HCT116 (cell line): ENCODE measurements around the gene IL17C. TPM values are rescaled to one million over a fixed set of nuclear protein-coding genes. Genes with fewer than 3 reads are reported as not detected.

ENCODE experiments used
- ATAC-seq: fragments of 200-7000 bp; cut with Tn5 transposase; 2 replicates; pipeline ENCODE4 v1.9.1; 2020; ENCODE audit warnings: mild to moderate bottlenecking, moderate library complexity
- BruUV-seq: library from RNA; stranded (reverse); fragments of 400-500 nt; replicated peaks from 2 replicates; lab custom pipeline; 2021; lab: Mats Ljungman, UMichigan
- CTCF ChIA-PET: fragments of 300-600 bp; sonication (Branson Sonifier 250); formaldehyde crosslinking; loops from one replicate; lab custom pipeline; 2021; ENCODE audit warnings: antibody characterized with exemption; lab: Charles Lee
- POLR2A ChIA-PET: fragments of 300-600, 350-600 bp; sonication (Branson Sonifier 250); formaldehyde crosslinking; loops from one replicate; lab custom pipeline; 2021; ENCODE audit warnings: antibody characterized with exemption; lab: Charles Lee
- RAD21 ChIA-PET, 2 experiments: fragments of 300-600 bp; sonication (Branson Sonifier 250); formaldehyde crosslinking; loops; one replicate each; lab custom pipeline; 2023; ENCODE audit warnings: low total read pairs in 2 of 2; ENCODE audit not compliant: uncharacterized antibody in 2 of 2, unreplicated experiment in 2 of 2, low non-redundant PET in 1 of 2; lab: Charles Lee
- DNase-seq: peaks from one replicate; pipeline ENCODE4 v3.0.0-alpha.2; 2010; ENCODE audit warnings: low read depth, low spot score
- H2AFZ ChIP-seq: fragments of 200-600 bp; shearing (Covaris generic), sonication (generic); 2 replicates; pipeline ENCODE4 v1.6.1; 2017; ENCODE audit warnings: low read depth, mixed run types, mixed read lengths, antibody characterized with exemption, low read length; ENCODE audit not compliant: poor library complexity, severe bottlenecking
- H3K27ac ChIP-seq: 2 replicates; pipeline ENCODE4 v1.5.1; 2012; ENCODE audit warnings: low read depth, low read length
- H3K27me3 ChIP-seq: fragments of 200-600 bp; sonication (generic); 2 replicates; pipeline ENCODE4 v1.6.1; 2016; ENCODE audit warnings: mixed run types, low read length, mixed read lengths; ENCODE audit not compliant: insufficient read depth
- H3K36me3 ChIP-seq, 2 experiments: fragments of 200-500 bp in 1 of 2; fragments of 200-600 bp in 1 of 2; sonication (Bioruptor generic) in 1 of 2; sonication (generic) in 1 of 2; 2 replicates each; pipeline versions ENCODE4 v1.5.1 to v1.6.1; 2014 to 2016; ENCODE audit warnings: low read length in 2 of 2, inconsistent platforms in 1 of 2, mixed read lengths in 1 of 2, mixed run types in 1 of 2; ENCODE audit not compliant: insufficient read depth in 2 of 2, control insufficient read depth in 1 of 2
- H3K4me1 ChIP-seq, 2 experiments: fragments of 200-600 bp in 1 of 2; sonication (generic) in 1 of 2; 2 replicates each; pipeline versions ENCODE4 v1.5.1 to v1.6.1; 2012 to 2017; ENCODE audit warnings: low read length in 2 of 2, inconsistent platforms in 1 of 2, mild to moderate bottlenecking in 1 of 2, mixed read lengths in 1 of 2, mixed run types in 1 of 2, moderate library complexity in 1 of 2; ENCODE audit not compliant: insufficient read depth in 2 of 2, control insufficient read depth in 1 of 2
- H3K4me2 ChIP-seq: fragments of 200-600 bp; sonication (generic); 2 replicates; pipeline ENCODE4 v1.6.1; 2017; ENCODE audit warnings: mixed run types, low read length, mixed read lengths
- H3K4me3 ChIP-seq, 2 experiments: fragments of 200-600 bp in 1 of 2; sonication (generic) in 1 of 2; replicated peaks in 1 of 2; 2 replicates each; pipeline ENCODE4 v1.5.1; 2011 to 2016; ENCODE audit warnings: low read length in 2 of 2, control low read depth in 1 of 2, low read depth in 1 of 2, mild to moderate bottlenecking in 1 of 2, mixed read lengths in 1 of 2, mixed run types in 1 of 2
- H3K79me2 ChIP-seq: fragments of 200-600 bp; sonication (generic); 2 replicates; pipeline ENCODE4 v1.6.1; 2017; ENCODE audit warnings: mild to moderate bottlenecking, mixed run types, low read length, moderate library complexity, mixed read lengths; ENCODE audit not compliant: insufficient read depth
- H3K9ac ChIP-seq: fragments of 200-600 bp; sonication (generic); 2 replicates; pipeline ENCODE4 v1.6.1; 2016; ENCODE audit warnings: low read length, mixed read lengths
- H3K9me2 ChIP-seq: fragments of 200-600 bp; sonication (generic), shearing (Covaris generic); 2 replicates; pipeline ENCODE4 v1.6.1; 2017; ENCODE audit warnings: mixed run types, mild to moderate bottlenecking, moderate library complexity; ENCODE audit not compliant: insufficient read depth
- H3K9me3 ChIP-seq, 2 experiments: fragments of 200-500 bp in 1 of 2; fragments of 200-600 bp in 1 of 2; sonication (Bioruptor generic) in 1 of 2; sonication (generic) in 1 of 2; 2 replicates each; pipeline ENCODE4 v1.6.1; 2014 to 2017; ENCODE audit warnings: low read length in 2 of 2, mixed read lengths in 2 of 2, inconsistent platforms in 1 of 2, low read depth in 1 of 2, mild to moderate bottlenecking in 1 of 2, mixed run types in 1 of 2, moderate library complexity in 1 of 2; ENCODE audit not compliant: control insufficient read depth in 1 of 2, insufficient read depth in 1 of 2
- H4K20me1 ChIP-seq: fragments of 200-600 bp; sonication (generic), shearing (Covaris generic); 2 replicates; pipeline ENCODE4 v1.6.1; 2017; ENCODE audit warnings: mixed run types, mild to moderate bottlenecking, moderate library complexity; ENCODE audit not compliant: insufficient read depth
- CBX3 ChIP-seq: IDR thresholded peaks from 2 replicates; pipeline ENCODE4 v1.6.1; 2012; ENCODE audit warnings: low read depth
- CTCF ChIP-seq, 3 experiments: fragments of 200-600 bp in 1 of 3; sonication (generic) in 1 of 3; IDR thresholded peaks in 2 of 3; conservative IDR thresholded peaks in 1 of 3; 2 replicates each; pipeline ENCODE4 v1.5.1; 2012 to 2017; ENCODE audit warnings: low read depth in 2 of 3, low read length in 2 of 3, antibody characterized with exemption in 1 of 3, borderline replicate concordance in 1 of 3, control low read depth in 1 of 3, mild to moderate bottlenecking in 1 of 3, mixed read lengths in 1 of 3, mixed run types in 1 of 3, moderate library complexity in 1 of 3; ENCODE audit not compliant: insufficient read depth in 1 of 3
- EGR1 ChIP-seq: IDR thresholded peaks from 2 replicates; pipeline ENCODE4 v1.6.1; 2012; ENCODE audit warnings: low read depth
- ELF1 ChIP-seq: IDR thresholded peaks from 2 replicates; pipeline ENCODE4 v1.6.1; 2012; ENCODE audit warnings: low read depth, borderline replicate concordance
- EZH2 ChIP-seq: fragments of 200-600 bp; sonication (generic); IDR thresholded peaks from 2 replicates; pipeline ENCODE4 v1.6.1; 2017; ENCODE audit warnings: antibody characterized with exemption, mixed run types
- FOSL1 ChIP-seq: IDR thresholded peaks from 2 replicates; pipeline ENCODE4 v1.6.1; 2012; ENCODE audit warnings: low read depth
- JUND ChIP-seq: IDR thresholded peaks from 2 replicates; pipeline ENCODE4 v1.6.1; 2012
- RAD21 ChIP-seq: IDR thresholded peaks from 2 replicates; pipeline ENCODE4 v1.6.1; 2012; ENCODE audit warnings: low read depth, mild to moderate bottlenecking
- SIN3A ChIP-seq: IDR thresholded peaks from 2 replicates; pipeline ENCODE4 v1.6.1; 2012; ENCODE audit warnings: low read depth
- SP1 ChIP-seq: IDR thresholded peaks from 2 replicates; pipeline ENCODE4 v1.6.1; 2012; ENCODE audit warnings: low read depth
- SRF ChIP-seq: IDR thresholded peaks from 2 replicates; pipeline ENCODE4 v1.6.1; 2012; ENCODE audit warnings: low read depth
- YY1 ChIP-seq: IDR thresholded peaks from 2 replicates; pipeline ENCODE4 v1.6.1; 2011; ENCODE audit warnings: low read length, low read depth, moderate library complexity, mild to moderate bottlenecking; ENCODE audit not compliant: insufficient replicate concordance; ENCODE audit errors: extremely low read depth
- ZFX ChIP-seq: fragments of 450-650 bp; IDR thresholded peaks from 2 replicates; pipeline ENCODE4 v1.6.1; 2017
- ZNF274 ChIP-seq: fragments of 200-500 bp; sonication (Bioruptor generic); IDR thresholded peaks from 2 replicates; pipeline ENCODE4 v1.6.1; 2014; ENCODE audit warnings: mild to moderate bottlenecking, low read depth, low read length, inconsistent platforms
- intact Hi-C: fragments of 100-400 bp; cut with micrococcal nuclease; formaldehyde crosslinking; loops from 2 replicates; pipeline ENCODE4 v1.10.0; 2022
- total RNA-seq: library from RNA; stranded (reverse); gene quantifications from one replicate; pipeline ENCODE4 v1.2.1, GENCODE V29; 2021; ENCODE audit not compliant: unreplicated experiment
- TF ChIP-seq, protein P1 (sequence below): IDR thresholded peaks from 2 replicates; pipeline ENCODE4 v1.6.1; 2012
- TF ChIP-seq, protein P2 (sequence below): IDR thresholded peaks from 2 replicates; pipeline ENCODE4 v1.6.1; 2012; ENCODE audit warnings: low read depth

IL17C gene
- total RNA-seq, 1 experiment from 2014 or later = not detected

GRCh38 chr16:88632587-88632930, 5.8 kb upstream of the IL17C start:
- DNase-seq (no peak), ATAC-seq (no peak)
- no TSS peak for BruUV-seq
- RAD21 ChIA-PET = no interaction called here
- Histone ChIP-seq H3K79me2 (no peaks in the 10 kb centered on the region), H2AFZ (no peak overlapping the region), H3K9me3 (no peaks in the 10 kb centered on the region), H4K20me1 (no peaks in the 10 kb centered on the region), H3K27me3 (no peaks in the 10 kb centered on the region), H3K9me2 (no peaks in the 10 kb centered on the region), H3K36me3 (peaks cover 30 to 36% of the 10 kb centered on the region in 2 experiments; a peak in 3 of 4 replicates), H3K4me1 (peaks cover 2 to 13% of the 10 kb centered on the region in 2 experiments; a peak in 2 of 4 replicates), H3K27ac (no peak overlapping the region), H3K4me3 (no peak overlapping the region), H3K9ac (no peak overlapping the region), H3K4me2 (no peak overlapping the region)
- TF ChIP-seq SRF (no peak), JUND (no peak), FOSL1 (no peak), ZFX (no peak), EZH2 (no peak), CTCF (IDR thresholded peaks at IDR 0.05 in 2 of 3, conservative IDR thresholded peaks at IDR 0.05 in 1 of 3; ENCODE audit: borderline replicate concordance in 1 of 3, insufficient read depth in 1 of 3, low read depth in 2 of 3, low read length in 2 of 3) (no peak), ZNF274 (no peak), YY1 (no peak), EGR1 (no peak), RAD21 (no peak), SIN3A (no peak), SP1 (no peak), CBX3 (no peak), ELF1 (no peak)
- TF ChIP-seq, protein P1, sequence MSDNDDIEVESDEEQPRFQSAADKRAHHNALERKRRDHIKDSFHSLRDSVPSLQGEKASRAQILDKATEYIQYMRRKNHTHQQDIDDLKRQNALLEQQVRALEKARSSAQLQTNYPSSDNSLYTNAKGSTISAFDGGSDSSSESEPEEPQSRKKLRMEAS = no peak
- TF ChIP-seq, protein P2, sequence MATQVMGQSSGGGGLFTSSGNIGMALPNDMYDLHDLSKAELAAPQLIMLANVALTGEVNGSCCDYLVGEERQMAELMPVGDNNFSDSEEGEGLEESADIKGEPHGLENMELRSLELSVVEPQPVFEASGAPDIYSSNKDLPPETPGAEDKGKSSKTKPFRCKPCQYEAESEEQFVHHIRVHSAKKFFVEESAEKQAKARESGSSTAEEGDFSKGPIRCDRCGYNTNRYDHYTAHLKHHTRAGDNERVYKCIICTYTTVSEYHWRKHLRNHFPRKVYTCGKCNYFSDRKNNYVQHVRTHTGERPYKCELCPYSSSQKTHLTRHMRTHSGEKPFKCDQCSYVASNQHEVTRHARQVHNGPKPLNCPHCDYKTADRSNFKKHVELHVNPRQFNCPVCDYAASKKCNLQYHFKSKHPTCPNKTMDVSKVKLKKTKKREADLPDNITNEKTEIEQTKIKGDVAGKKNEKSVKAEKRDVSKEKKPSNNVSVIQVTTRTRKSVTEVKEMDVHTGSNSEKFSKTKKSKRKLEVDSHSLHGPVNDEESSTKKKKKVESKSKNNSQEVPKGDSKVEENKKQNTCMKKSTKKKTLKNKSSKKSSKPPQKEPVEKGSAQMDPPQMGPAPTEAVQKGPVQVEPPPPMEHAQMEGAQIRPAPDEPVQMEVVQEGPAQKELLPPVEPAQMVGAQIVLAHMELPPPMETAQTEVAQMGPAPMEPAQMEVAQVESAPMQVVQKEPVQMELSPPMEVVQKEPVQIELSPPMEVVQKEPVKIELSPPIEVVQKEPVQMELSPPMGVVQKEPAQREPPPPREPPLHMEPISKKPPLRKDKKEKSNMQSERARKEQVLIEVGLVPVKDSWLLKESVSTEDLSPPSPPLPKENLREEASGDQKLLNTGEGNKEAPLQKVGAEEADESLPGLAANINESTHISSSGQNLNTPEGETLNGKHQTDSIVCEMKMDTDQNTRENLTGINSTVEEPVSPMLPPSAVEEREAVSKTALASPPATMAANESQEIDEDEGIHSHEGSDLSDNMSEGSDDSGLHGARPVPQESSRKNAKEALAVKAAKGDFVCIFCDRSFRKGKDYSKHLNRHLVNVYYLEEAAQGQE = no peak
- CTCF ChIA-PET = no interaction called here
- POLR2A ChIA-PET = no interaction called here
- intact Hi-C loops = no loop called here
